Effector CD8-positive, alpha-beta T cell (primary cell): ENCODE data around the gene CLEC6A.
"Not testable (repeated sequence)": the region's sequence is repeated elsewhere in the genome, so short reads cannot be mapped to it uniquely, and the experiment has no call there.

Experiments
- DNase-seq: peaks from one replicate; lab custom pipeline; 2025; lab: John Stamatoyannopoulos, UW
- total RNA-seq, 4 experiments: gene quantifications; one replicate each; lab custom pipeline; 2026; lab: John Stamatoyannopoulos, UW

CLEC6A gene
- 0 reads per million in 4 experiments for total RNA-seq

- DNase-seq = no peak
Measured at GRCh38 chr12:8455727-8456360, at the start of gene CLEC6A. Gene CLEC6A (plus strand): TSS chr12:8455962. CDS start chr12:8456112, 150 bp downstream.

- DNase-seq = not testable (repeated sequence)
Measured at GRCh38 chr12:8419576-8419975, 36.2 kb upstream of the CLEC6A start.

- no peak for DNase-seq
Measured at GRCh38 chr12:8420506-8420905, 35.3 kb upstream of the CLEC6A start.

- not testable (repeated sequence) for DNase-seq
Measured at GRCh38 chr12:8444536-8445278, 11.1 kb upstream of the CLEC6A start.

GRCh38 chr12:8445731-8446130 lies 10.0 kb upstream of the CLEC6A start:
- DNase-seq = no peak

GRCh38 chr12:8446642-8447547 lies 8.9 kb upstream of the CLEC6A start:
- DNase-seq = no peak

GRCh38 chr12:8449355-8449859 lies 6.4 kb upstream of the CLEC6A start:
- no peak for DNase-seq

GRCh38 chr12:8452036-8452435 lies 3.7 kb upstream of the CLEC6A start:
- no peak for DNase-seq

- DNase-seq = no peak
Measured at GRCh38 chr12:8453021-8453513, 2.7 kb upstream of the CLEC6A start.

GRCh38 chr12:8453796-8454195 lies 2.0 kb upstream of the CLEC6A start:
- no peak for DNase-seq

GRCh38 chr12:8455271-8455670 lies 491 bp upstream of the CLEC6A start:
- no peak for DNase-seq

GRCh38 chr12:8461426-8461825 lies 5.7 kb downstream of the CLEC6A start:
- no peak for DNase-seq

- no peak for DNase-seq
Measured at GRCh38 chr12:8465301-8465996, 9.7 kb downstream of the CLEC6A start.

GRCh38 chr12:8466241-8466640 lies 10.5 kb downstream of the CLEC6A start:
- DNase-seq = no peak

GRCh38 chr12:8471090-8471489 lies 15.3 kb downstream of the CLEC6A start:
- DNase-seq = no peak

- DNase-seq = no peak
Measured at GRCh38 chr12:8475508-8476203, 19.9 kb downstream of the CLEC6A start.

- DNase-seq = no peak
Measured at GRCh38 chr12:8482571-8483061, 26.9 kb downstream of the CLEC6A start.

GRCh38 chr12:8483079-8483478 lies 27.3 kb downstream of the CLEC6A start:
- DNase-seq = no peak

GRCh38 chr12:8491646-8492530 lies 36.1 kb downstream of the CLEC6A start:
- no peak for DNase-seq

- no peak for DNase-seq
Measured at GRCh38 chr12:8493084-8493483, 37.3 kb downstream of the CLEC6A start.
